ENCODE results near the gene PTPRG.

Gene PTPRG

GRCh38 chr3:62183087-62183486 lies 621.7 kb downstream of the PTPRG start:
- TF ChIP-seq CTCF (conservative IDR thresholded peaks at IDR 0.05; ENCODE audit: control insufficient read depth, insufficient read depth, low read depth, low read length), result no peak

DNA sequence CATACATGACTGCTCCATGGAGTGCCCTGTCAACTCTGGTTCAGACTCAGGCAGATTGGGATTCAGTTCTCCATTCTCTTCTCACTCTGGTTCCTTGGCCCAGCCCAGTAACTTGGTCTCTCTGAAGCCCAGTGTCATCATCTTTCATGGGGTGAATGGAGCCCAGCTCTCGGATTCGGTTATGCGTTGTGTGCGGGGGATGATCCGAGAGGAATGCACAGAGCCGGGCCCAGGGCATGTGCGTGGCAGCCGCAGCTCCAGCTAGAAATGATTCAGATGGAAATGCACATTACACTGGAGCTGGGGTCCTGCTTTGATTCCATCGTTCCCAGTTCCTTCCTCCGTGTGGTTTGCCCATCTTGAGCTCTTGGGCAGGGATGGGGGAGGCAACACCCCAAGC lies 622.6 kb downstream of the PTPRG start:
- TF ChIP-seq CTCF (conservative IDR thresholded peaks at IDR 0.05; ENCODE audit: control insufficient read depth, insufficient read depth, low read depth, low read length), result no peak
- no peak overlapping the region for H3K4me3 ChIP-seq (ENCODE audit: control insufficient read depth, low read depth, low read length)

More at GRCh38 chr3:62183087-62183486, 621.7 kb downstream of the PTPRG start:
- DNase-seq (ENCODE audit: low read depth), result no peak
- no peak overlapping the region for H3K4me3 ChIP-seq (ENCODE audit: control insufficient read depth, low read depth, low read length)

GRCh38 chr3:62184559-62184958 lies 623.2 kb downstream of the PTPRG start:
- H3K4me3 ChIP-seq (ENCODE audit: control insufficient read depth, low read depth, low read length), result no peak overlapping the region
- peak; percentile 34 for DNase-seq (ENCODE audit: low read depth)
- no peak for TF ChIP-seq CTCF (conservative IDR thresholded peaks at IDR 0.05; ENCODE audit: control insufficient read depth, insufficient read depth, low read depth, low read length)

More for the DNA sequence above, 622.6 kb downstream of the PTPRG start:
- DNase-seq (ENCODE audit: low read depth), result no peak

GRCh38 chr3:62187022-62187431 lies 625.7 kb downstream of the PTPRG start:
- no peak overlapping the region for H3K4me3 ChIP-seq (ENCODE audit: control insufficient read depth, low read depth, low read length)

GRCh38 chr3:62188681-62189375 lies 627.5 kb downstream of the PTPRG start:
- H3K4me3 ChIP-seq (ENCODE audit: control insufficient read depth, low read depth, low read length), result no peak overlapping the region
- TF ChIP-seq CTCF (conservative IDR thresholded peaks at IDR 0.05; ENCODE audit: control insufficient read depth, insufficient read depth, low read depth, low read length), result peak; percentile 73
- peak; percentile 80 for DNase-seq (ENCODE audit: low read depth)

More at GRCh38 chr3:62187022-62187431, 625.7 kb downstream of the PTPRG start:
- DNase-seq (ENCODE audit: low read depth), result peak; percentile 44
- peak; percentile 46 for TF ChIP-seq CTCF (conservative IDR thresholded peaks at IDR 0.05; ENCODE audit: control insufficient read depth, insufficient read depth, low read depth, low read length)

DNA sequence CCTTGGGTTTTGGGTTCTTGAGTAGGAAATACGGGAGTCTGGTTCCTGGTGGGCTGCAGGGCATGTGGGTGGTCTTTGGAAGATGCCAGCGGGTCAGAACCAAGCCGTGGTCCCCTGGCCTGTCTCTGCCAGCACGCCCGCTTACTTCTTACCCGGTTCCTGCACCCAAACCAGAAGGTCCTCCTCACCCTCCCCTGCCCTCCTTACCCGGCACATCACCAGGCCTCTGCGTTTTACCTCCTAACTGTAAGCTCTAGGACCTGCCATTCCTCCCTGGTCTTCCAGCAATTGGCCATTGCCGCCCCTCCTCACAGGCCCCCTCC lies 628.0 kb downstream of the PTPRG start:
- H3K4me3 ChIP-seq (ENCODE audit: control insufficient read depth, low read depth, low read length), result no peak overlapping the region
- TF ChIP-seq CTCF (conservative IDR thresholded peaks at IDR 0.05; ENCODE audit: control insufficient read depth, insufficient read depth, low read depth, low read length), result no peak
- no peak for DNase-seq (ENCODE audit: low read depth)
